OCI-LY3 (cell line): ENCODE data around the gene PLSCR1.

Experiments
- H2AFZ ChIP-seq: fragments of 200-600, 300-600 bp; shearing (Covaris generic); 2 replicates; pipeline ENCODE4 v1.6.0; 2014; ENCODE audit warnings: antibody characterized with exemption, low read depth, low read length
- H3K27ac ChIP-seq: fragments of 200-600, 300-600 bp; sonication (generic); 2 replicates; pipeline ENCODE4 v1.5.1; 2014; ENCODE audit warnings: mild to moderate bottlenecking, low read length, moderate library complexity, mixed read lengths
- H3K27me3 ChIP-seq: fragments of 200-600, 300-600 bp; sonication (generic); 2 replicates; pipeline ENCODE4 v1.6.1; 2014; ENCODE audit warnings: low read depth, low read length, mixed read lengths
- H3K36me3 ChIP-seq: fragments of 200-600, 300-600 bp; sonication (generic); replicated peaks from 2 replicates; pipeline ENCODE3; 2014; ENCODE audit warnings: low read depth, low read length, mixed read lengths
- H3K4me1 ChIP-seq: fragments of 300-600, 200-600 bp; sonication (generic); 2 replicates; pipeline ENCODE4 v1.6.1; 2014; ENCODE audit warnings: low read length, mixed read lengths
- H3K4me2 ChIP-seq: fragments of 200-600, 300-600 bp; sonication (generic); 2 replicates; pipeline ENCODE4 v1.6.1; 2014; ENCODE audit warnings: low read length, mixed read lengths
- H3K4me3 ChIP-seq: fragments of 300-600, 200-600 bp; sonication (generic); 2 replicates; pipeline ENCODE4 v1.5.1; 2014; ENCODE audit warnings: antibody characterized with exemption, mild to moderate bottlenecking, low read length, moderate library complexity
- H3K79me2 ChIP-seq: fragments of 300-600, 200-600 bp; shearing (Covaris generic); 2 replicates; pipeline ENCODE4 v1.6.1; 2014; ENCODE audit warnings: mild to moderate bottlenecking, low read length, mixed read lengths
- H3K9ac ChIP-seq: fragments of 300-600, 200-600 bp; shearing (Covaris generic); 2 replicates; pipeline ENCODE4 v1.6.0; 2014; ENCODE audit warnings: mild to moderate bottlenecking, low read length, moderate library complexity
- H3K9me3 ChIP-seq: fragments of 200-600, 300-600 bp; shearing (Covaris generic); 2 replicates; pipeline ENCODE4 v1.6.1; 2014; ENCODE audit warnings: low read length, mixed read lengths; ENCODE audit not compliant: insufficient read depth
- H4K20me1 ChIP-seq: fragments of 200-600, 300-600 bp; sonication (generic); 2 replicates; pipeline ENCODE4 v1.6.1; 2016; ENCODE audit warnings: low read length, mixed read lengths; ENCODE audit not compliant: insufficient read depth
- CTCF ChIP-seq: fragments of 200-600, 300-600 bp; sonication (generic); IDR thresholded peaks from 2 replicates; pipeline ENCODE4 v1.5.1; 2014; ENCODE audit warnings: antibody characterized with exemption, low read length, low read depth
- EZH2phosphoT487 ChIP-seq: fragments of 200-600 bp; shearing (Covaris generic); IDR thresholded peaks from 2 replicates; pipeline ENCODE4 v1.6.1; 2018; ENCODE audit warnings: antibody characterized with exemption, mixed run types, low read depth

PLSCR1 gene

GRCh38 chr3:146504498-146505197 is 39.8 kb downstream of the PLSCR1 start:
- peaks cover 46% of the 10 kb centered on the region for H3K4me1 ChIP-seq
- peak overlapping the region; percentile 84 for H3K27ac ChIP-seq
- H4K20me1 ChIP-seq = no peaks in the 10 kb centered on the region
- peak overlapping the region; percentile 42; the same call in 1 of the 2 replicates for H2AFZ ChIP-seq
- no peaks in the 10 kb centered on the region for H3K27me3 ChIP-seq
- H3K9me3 ChIP-seq = no peaks in the 10 kb centered on the region
- no peak overlapping the region; the same call in 1 of the 2 replicates for H3K9ac ChIP-seq
- TF ChIP-seq EZH2phosphoT487 (no peak), CTCF (no peak)
- H3K4me3 ChIP-seq = peak overlapping the region; percentile 47; the same call in 1 of the 2 replicates
- peak overlapping the region; percentile 70; the same call in 1 of the 2 replicates for H3K4me2 ChIP-seq
- H3K36me3 ChIP-seq = peaks cover 8% of the 10 kb centered on the region
- H3K79me2 ChIP-seq = no peaks in the 10 kb centered on the region

- peak; percentile 27 for TF ChIP-seq CTCF
- no peak for TF ChIP-seq EZH2phosphoT487
- Histone ChIP-seq H3K27me3 (no peaks in the 10 kb centered on the region), H3K36me3 (peaks cover 8% of the 10 kb centered on the region), H3K4me3 (peak overlapping the region; percentile 47), H3K4me2 (peak overlapping the region; percentile 70), H4K20me1 (no peaks in the 10 kb centered on the region), H2AFZ (peak overlapping the region; percentile 42; the same call in 1 of the 2 replicates), H3K9me3 (no peaks in the 10 kb centered on the region), H3K9ac (peak overlapping the region; percentile 42; the same call in 1 of the 2 replicates), H3K79me2 (no peaks in the 10 kb centered on the region), H3K27ac (peak overlapping the region; percentile 84), H3K4me1 (peaks cover 55% of the 10 kb centered on the region)
These were observed 40.8 kb downstream of the PLSCR1 start for GRCh38 chr3:146503461-146504202.

GRCh38 chr3:146502887-146503460 is 41.4 kb downstream of the PLSCR1 start:
- Histone ChIP-seq H3K4me2 (peak overlapping the region; percentile 70), H3K27ac (peak overlapping the region; percentile 84), H3K36me3 (peaks cover 8% of the 10 kb centered on the region), H3K79me2 (no peaks in the 10 kb centered on the region), H3K9ac (peak overlapping the region; percentile 42; the same call in 1 of the 2 replicates), H2AFZ (no peak overlapping the region; the same call in 1 of the 2 replicates), H3K4me3 (peak overlapping the region; percentile 47), H3K27me3 (no peaks in the 10 kb centered on the region), H3K9me3 (no peaks in the 10 kb centered on the region), H3K4me1 (peaks cover 56% of the 10 kb centered on the region), H4K20me1 (no peaks in the 10 kb centered on the region)
- no peak for TF ChIP-seq CTCF
- TF ChIP-seq EZH2phosphoT487 = no peak

- H2AFZ ChIP-seq = no peak overlapping the region
These were observed 42.7 kb downstream of the PLSCR1 start for GRCh38 chr3:146501752-146502151.

More at GRCh38 chr3:146501752-146502151, 42.7 kb downstream of the PLSCR1 start:
- Histone ChIP-seq H3K27ac (peak overlapping the region; percentile 15; the same call in 1 of the 2 replicates), H3K9ac (no peak overlapping the region), H4K20me1 (no peaks in the 10 kb centered on the region), H3K4me1 (peaks cover 56% of the 10 kb centered on the region), H3K79me2 (no peaks in the 10 kb centered on the region), H3K36me3 (peaks cover 8% of the 10 kb centered on the region), H3K9me3 (no peaks in the 10 kb centered on the region), H3K4me3 (no peak overlapping the region), H3K27me3 (no peaks in the 10 kb centered on the region), H3K4me2 (peak overlapping the region; percentile 28; the same call in 1 of the 2 replicates)
- no peak for TF ChIP-seq CTCF
- no peak for TF ChIP-seq EZH2phosphoT487
